Neural crest cell (in vitro differentiated cells): ENCODE results near the gene KLRK1. TPM values are rescaled to one million over a fixed set of nuclear protein-coding genes. Genes with fewer than 3 reads are reported as not detected.
A peak's percentile ranks its signal among the peaks of the same experiment; 100 is the strongest.
"Not testable (repeated sequence)": the region's sequence is repeated elsewhere in the genome, so short reads cannot be mapped to it uniquely, and the experiment has no call there.

Experiments
- DNase-seq: peaks from one replicate; pipeline ENCODE4 v3.0.0; 2021; ENCODE audit warnings: low read depth, mixed read lengths, low spot score
- H3K27ac Mint-ChIP-seq: one replicate; pipeline ENCODE4 v1.8.0; 2021; ENCODE audit warnings: mild to moderate bottlenecking, mixed read lengths; ENCODE audit not compliant: unreplicated experiment
- H3K27me3 Mint-ChIP-seq: 2 replicates; pipeline ENCODE4 v1.8.0; 2021; ENCODE audit warnings: low read depth, mild to moderate bottlenecking, mixed read lengths
- H3K36me3 Mint-ChIP-seq: 2 replicates; pipeline ENCODE4 v1.8.0; 2021; ENCODE audit warnings: low read depth, mild to moderate bottlenecking, mixed read lengths
- H3K4me1 Mint-ChIP-seq: 2 replicates; pipeline ENCODE4 v1.8.0; 2021; ENCODE audit warnings: mixed read lengths
- H3K4me3 Mint-ChIP-seq: one replicate; pipeline ENCODE4 v1.8.0; 2021; ENCODE audit warnings: mild to moderate bottlenecking, mixed read lengths
- H3K9me3 Mint-ChIP-seq: 2 replicates; pipeline ENCODE4 v1.8.0; 2021; ENCODE audit warnings: mixed read lengths
- total RNA-seq: library from RNA; stranded (reverse); gene quantifications from 2 replicates; pipeline ENCODE4 v1.2.1, GENCODE V29; 2021
- TF ChIP-seq, protein P1 (sequence below): fragments of 200-600 bp; sonication (generic); conservative IDR thresholded peaks from 2 replicates; pipeline ENCODE4 v1.5.0; 2021; ENCODE audit warnings: antibody characterized with exemption, mild to moderate bottlenecking

KLRK1 gene
- total RNA-seq, 1 donor from 2014 or later, result not detected

DNA sequence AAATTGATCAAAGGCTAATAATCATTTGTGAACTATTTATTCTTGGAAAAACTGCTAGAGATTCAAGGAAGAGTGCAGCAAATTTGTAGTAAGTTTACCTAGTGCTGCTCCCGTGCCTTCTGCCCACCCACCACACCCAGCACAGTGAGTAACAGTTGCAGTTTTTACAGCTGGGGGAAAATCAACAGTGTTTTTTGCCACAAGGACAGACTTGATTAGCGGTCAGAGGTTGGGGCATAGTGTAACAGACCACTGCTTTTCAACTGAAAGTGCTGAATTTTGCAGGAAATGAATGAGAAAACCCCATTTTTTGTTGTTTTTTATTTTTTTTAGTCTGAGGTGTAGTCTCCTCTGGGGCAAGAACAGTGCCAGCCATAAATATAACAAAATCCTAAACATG, 7.5 kb upstream of the KLRK1 start:
- H3K9me3 Mint-ChIP-seq, result no peaks in the 10 kb centered on the region
- TF ChIP-seq, protein P1, sequence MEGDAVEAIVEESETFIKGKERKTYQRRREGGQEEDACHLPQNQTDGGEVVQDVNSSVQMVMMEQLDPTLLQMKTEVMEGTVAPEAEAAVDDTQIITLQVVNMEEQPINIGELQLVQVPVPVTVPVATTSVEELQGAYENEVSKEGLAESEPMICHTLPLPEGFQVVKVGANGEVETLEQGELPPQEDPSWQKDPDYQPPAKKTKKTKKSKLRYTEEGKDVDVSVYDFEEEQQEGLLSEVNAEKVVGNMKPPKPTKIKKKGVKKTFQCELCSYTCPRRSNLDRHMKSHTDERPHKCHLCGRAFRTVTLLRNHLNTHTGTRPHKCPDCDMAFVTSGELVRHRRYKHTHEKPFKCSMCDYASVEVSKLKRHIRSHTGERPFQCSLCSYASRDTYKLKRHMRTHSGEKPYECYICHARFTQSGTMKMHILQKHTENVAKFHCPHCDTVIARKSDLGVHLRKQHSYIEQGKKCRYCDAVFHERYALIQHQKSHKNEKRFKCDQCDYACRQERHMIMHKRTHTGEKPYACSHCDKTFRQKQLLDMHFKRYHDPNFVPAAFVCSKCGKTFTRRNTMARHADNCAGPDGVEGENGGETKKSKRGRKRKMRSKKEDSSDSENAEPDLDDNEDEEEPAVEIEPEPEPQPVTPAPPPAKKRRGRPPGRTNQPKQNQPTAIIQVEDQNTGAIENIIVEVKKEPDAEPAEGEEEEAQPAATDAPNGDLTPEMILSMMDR, result no peak
- H3K4me3 Mint-ChIP-seq, result no peak overlapping the region
- DNase-seq, result no peak
- no peaks in the 10 kb centered on the region for H3K36me3 Mint-ChIP-seq
- no peaks in the 10 kb centered on the region for H3K27me3 Mint-ChIP-seq
- H3K4me1 Mint-ChIP-seq, result peaks cover 6% of the 10 kb centered on the region
- H3K27ac Mint-ChIP-seq, result no peak overlapping the region

DNA sequence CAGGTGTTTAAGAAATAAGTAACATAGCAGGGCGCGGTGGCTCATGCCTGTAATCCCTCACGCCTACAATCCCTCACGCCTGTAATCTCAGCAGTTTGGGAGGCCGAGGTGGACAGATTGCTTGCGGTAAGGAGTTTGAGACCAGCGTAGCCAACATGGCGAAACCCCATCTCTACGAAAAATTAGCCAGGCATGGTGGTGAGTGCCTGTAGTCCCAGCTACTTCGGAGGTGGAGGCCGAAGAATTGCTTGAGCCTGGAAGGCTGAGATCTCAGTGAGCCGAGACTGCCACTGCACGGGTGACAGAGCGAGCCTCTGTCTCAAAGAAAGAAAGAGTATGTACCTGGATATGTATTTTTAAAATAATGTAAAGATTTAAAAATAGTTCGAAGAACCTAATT, 6.3 kb upstream of the KLRK1 start:
- H3K9me3 Mint-ChIP-seq, H3K36me3 Mint-ChIP-seq, H3K4me3 Mint-ChIP-seq, H3K27me3 Mint-ChIP-seq, DNase-seq, H3K4me1 Mint-ChIP-seq, H3K27ac Mint-ChIP-seq: not testable (repeated sequence)

DNA sequence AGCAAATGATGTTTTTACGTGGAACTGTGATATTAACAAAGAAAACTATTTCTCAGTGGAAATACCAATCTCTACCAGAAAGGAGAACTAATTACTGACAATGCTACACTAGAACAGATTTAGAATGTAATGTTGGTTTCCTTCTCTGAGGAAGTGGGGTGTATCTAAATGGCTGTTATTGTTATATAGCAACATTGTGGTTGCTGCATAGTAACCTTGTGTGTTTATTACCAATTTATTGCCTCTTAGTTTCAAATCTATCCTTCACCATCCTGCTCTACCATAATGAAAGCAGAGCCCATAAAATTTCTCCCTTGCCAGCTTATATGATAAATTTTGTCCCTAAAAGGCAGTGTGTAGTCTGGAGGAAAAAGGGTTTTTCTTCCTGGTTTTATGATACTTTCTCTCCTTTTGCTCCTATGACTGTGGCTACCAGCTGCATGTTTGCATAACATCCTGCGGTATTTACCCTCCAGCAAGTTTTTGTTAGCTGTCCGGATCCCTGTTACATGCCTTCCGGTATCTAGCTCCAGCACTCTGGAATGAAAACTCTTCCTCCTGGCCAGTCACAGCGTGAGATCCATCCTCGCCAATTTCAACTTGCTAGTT, 5.7 kb upstream of the KLRK1 start:
- Mint-ChIP-seq H3K27me3 (no peaks in the 10 kb centered on the region), H3K27ac (no peak overlapping the region), H3K4me1 (peaks cover 6% of the 10 kb centered on the region), H3K36me3 (no peaks in the 10 kb centered on the region), H3K4me3 (no peak overlapping the region), H3K9me3 (no peaks in the 10 kb centered on the region)
- DNase-seq, result no peak
- TF ChIP-seq, protein P1, result no peak

DNA sequence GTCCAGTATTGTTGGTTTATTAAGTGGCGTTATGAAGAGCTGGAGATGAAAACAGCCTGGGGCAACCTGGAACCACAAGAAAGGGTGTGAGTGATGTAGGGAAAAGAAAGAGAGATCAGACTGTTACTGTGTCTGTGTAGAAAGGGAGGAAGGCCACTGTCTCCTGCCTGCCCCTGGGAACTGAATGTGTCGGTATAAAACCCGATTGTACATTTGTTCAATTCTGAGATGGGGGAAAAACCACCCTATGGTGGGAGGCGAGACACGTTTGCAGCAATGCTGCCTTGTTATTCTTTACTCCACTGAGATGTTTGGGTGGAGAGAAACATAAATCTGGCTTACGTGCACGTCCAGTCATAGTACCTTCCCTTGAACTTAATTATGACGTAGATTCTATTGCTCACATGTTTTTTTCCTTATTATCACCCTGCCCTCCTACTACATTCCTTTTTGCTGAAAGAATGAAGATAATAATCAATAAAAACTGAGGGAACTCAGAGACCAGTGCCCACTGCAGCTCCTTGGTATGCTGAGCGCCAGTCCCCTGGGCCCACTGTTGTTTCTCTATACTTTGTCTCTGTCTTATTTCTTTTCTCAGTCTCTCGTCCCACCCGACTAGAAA, 4.8 kb upstream of the KLRK1 start:
- not testable (repeated sequence) for H3K4me3 Mint-ChIP-seq, H3K4me1 Mint-ChIP-seq, H3K9me3 Mint-ChIP-seq, H3K36me3 Mint-ChIP-seq, DNase-seq, H3K27me3 Mint-ChIP-seq
- H3K27ac Mint-ChIP-seq, result peak overlapping the region; percentile 7

DNA sequence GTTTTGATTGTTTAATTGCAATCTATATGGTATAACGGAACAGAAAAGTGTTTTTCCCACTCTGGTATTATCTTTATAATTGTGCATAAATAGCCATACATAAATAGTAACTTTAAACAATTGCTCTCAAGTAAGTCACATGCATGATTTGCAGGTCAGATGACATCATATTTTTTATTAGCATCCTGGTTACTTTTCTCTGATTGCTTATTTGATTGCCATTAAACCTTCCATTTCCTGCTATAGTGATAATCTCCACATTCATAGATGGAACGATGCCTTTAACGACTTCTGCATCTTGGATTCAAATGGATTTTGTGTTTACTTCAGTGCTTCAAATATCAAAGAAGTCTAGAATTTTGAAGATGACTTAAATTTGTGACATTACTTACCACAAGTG, 3.5 kb upstream of the KLRK1 start:
- Mint-ChIP-seq H3K4me3 (no peak overlapping the region), H3K27ac (no peak overlapping the region), H3K9me3 (no peaks in the 10 kb centered on the region), H3K36me3 (no peaks in the 10 kb centered on the region), H3K27me3 (no peaks in the 10 kb centered on the region), H3K4me1 (peaks cover 6% of the 10 kb centered on the region)
- no peak for DNase-seq
- TF ChIP-seq, protein P1, result no peak

DNA sequence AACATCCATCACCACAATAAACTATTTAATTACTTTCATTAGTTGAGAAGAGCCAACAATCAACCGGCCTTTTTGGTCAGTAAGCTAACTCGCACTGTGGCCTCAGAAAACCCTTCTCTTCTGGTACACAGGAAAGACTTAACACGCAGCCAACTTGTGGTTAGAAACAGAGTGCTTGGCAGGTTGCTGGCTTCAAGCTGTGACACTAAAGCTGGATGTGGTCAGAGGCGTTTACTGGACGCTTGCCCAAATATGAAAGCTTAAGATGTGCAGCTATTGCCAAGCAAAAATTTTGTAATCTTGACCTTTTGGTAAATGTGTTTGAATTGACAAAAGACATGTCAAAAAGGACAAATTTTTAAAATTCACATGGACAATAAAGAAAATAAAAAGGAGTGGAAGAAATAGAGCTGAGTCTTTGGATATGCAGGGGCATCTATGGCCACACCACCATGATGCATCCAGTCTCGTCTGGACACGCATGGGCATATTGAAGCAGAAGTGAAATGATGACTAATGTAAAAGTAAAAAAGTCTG, 2.6 kb upstream of the KLRK1 start:
- Mint-ChIP-seq H3K36me3 (no peaks in the 10 kb centered on the region), H3K9me3 (no peaks in the 10 kb centered on the region), H3K27ac (no peak overlapping the region), H3K4me3 (no peak overlapping the region), H3K4me1 (peaks cover 6% of the 10 kb centered on the region), H3K27me3 (no peaks in the 10 kb centered on the region)
- TF ChIP-seq, protein P1, result no peak
- DNase-seq, result no peak

DNA sequence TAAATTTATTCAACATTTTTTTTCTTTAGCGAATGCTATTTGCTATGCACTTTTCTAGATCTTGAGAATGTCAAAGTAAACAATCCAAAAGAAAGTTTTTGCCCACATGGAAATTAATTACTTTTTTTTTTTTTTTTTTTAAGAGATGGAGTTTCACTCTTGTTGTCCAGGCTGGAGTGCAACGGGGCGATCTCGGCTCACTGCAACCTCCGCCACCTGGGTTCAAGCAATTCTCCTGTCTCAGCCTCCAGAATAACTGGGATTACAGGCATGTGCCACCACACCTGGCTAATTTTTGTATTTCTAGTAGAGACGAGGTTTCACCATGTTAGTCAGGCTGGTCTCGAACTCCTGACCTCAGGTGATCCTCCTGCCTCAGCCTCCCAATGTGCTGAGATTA, 1.1 kb upstream of the KLRK1 start:
- H3K4me1 Mint-ChIP-seq, DNase-seq, H3K4me3 Mint-ChIP-seq, H3K27me3 Mint-ChIP-seq, H3K27ac Mint-ChIP-seq, H3K36me3 Mint-ChIP-seq, H3K9me3 Mint-ChIP-seq: not testable (repeated sequence)
